Suprapubic skin (tissue), 4 donors: ENCODE results near the gene ABHD4.

ENCODE experiments used
- CTCF ChIP-seq, 2 donors: fragments of 200-600 bp in 1 of 2; fragments of 450-650 bp in 1 of 2; sonication (generic) in 1 of 2; IDR thresholded peaks; one replicate each; pipeline ENCODE4 v1.5.1; 2016 to 2019; ENCODE audit warnings: antibody characterized with exemption in 2 of 2, mild to moderate bottlenecking in 1 of 2, moderate library complexity in 1 of 2
- POLR2A ChIP-seq, 2 donors: fragments of 450-650 bp; IDR thresholded peaks; one replicate each; pipeline ENCODE4 v1.6.1; 2017; ENCODE audit warnings: antibody characterized with exemption in 2 of 2, mild to moderate bottlenecking in 2 of 2, moderate library complexity in 2 of 2
- POLR2AphosphoS5 ChIP-seq, 3 donors: sonication (generic); formaldehyde crosslinking; IDR thresholded peaks; one replicate each; pipeline ENCODE4 v1.6.1; 2017; ENCODE audit warnings: antibody characterized with exemption in 3 of 3

- TF ChIP-seq CTCF (IDR thresholded peaks at IDR 0.05) (no peak), POLR2A (IDR thresholded peaks at IDR 0.05) (no peak), POLR2AphosphoS5 (IDR thresholded peaks at IDR 0.05) (no peak)
Observed at GRCh38 chr14:22601456-22601855, 3.4 kb downstream of the ABHD4 start.
